ENCODE results near the gene MAPK11.

GRCh38 chr22:50277761-50278160 lies 7.6 kb upstream of the MAPK11 start:
- TF ChIP-seq CTCF (conservative IDR thresholded peaks at IDR 0.05) (no peak), EZH2 (IDR thresholded peaks at IDR 0.05; ENCODE audit: low read depth) (no peak)

Data from PC-9 (cell line).